ACHN (cell line): Measurements from ENCODE around the gene TLE3.

Experiments used
- DNase-seq: peaks from one replicate; pipeline ENCODE4 v3.0.0-alpha.2; 2015
- in situ Hi-C: cut with HindIII; loops from 2 replicates; pipeline ENCODE4 v1.10.0; 2017; ENCODE audit warnings: low sequenced_read_pairs, low pct_ligation_motif_present, low pct_unique_long_range_greater_than_20kb

TLE3 gene

GRCh38 chr15:70071799-70072198 lies 25.9 kb downstream of the TLE3 start:
- in situ Hi-C loops, result no loop called here
- no peak for DNase-seq

- in situ Hi-C loops, result no loop called here
- DNase-seq, result no peak
Measured at GRCh38 chr15:70069716-70070115, 28.0 kb downstream of the TLE3 start.

- in situ Hi-C loops, result no loop called here
Measured at GRCh38 chr15:70068783-70069565, 28.7 kb downstream of the TLE3 start.

GRCh38 chr15:70067681-70068080 lies 30.0 kb downstream of the TLE3 start:
- in situ Hi-C loops, result no loop called here
- no peak for DNase-seq

More at GRCh38 chr15:70068783-70069565, 28.7 kb downstream of the TLE3 start:
- DNase-seq, result no peak

GRCh38 chr15:70067011-70067410 lies 30.7 kb downstream of the TLE3 start:
- in situ Hi-C loops, result no loop called here

DNA sequence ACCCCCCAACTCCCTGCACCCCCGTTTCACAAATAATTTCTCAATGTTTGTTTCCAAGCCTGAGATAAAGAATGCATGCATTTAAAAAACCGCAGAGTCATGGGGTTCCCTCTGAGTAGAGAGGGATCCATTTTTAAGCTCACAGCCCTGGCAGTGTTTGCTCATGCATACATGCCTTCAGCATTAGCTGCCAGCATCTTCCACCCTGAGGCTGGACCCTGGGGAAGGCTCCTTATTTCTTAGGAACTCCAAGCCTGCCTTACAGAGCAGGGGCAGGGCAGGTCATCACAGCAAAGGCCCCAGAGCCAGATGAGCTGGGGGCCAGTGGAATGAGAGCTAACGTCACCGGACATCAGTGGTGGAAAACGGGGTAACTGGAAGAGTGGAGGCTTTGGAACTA lies 31.3 kb downstream of the TLE3 start:
- no peak for DNase-seq
- in situ Hi-C loops, result no loop called here

More at GRCh38 chr15:70067011-70067410, 30.7 kb downstream of the TLE3 start:
- DNase-seq, result no peak

GRCh38 chr15:70066004-70066403 lies 31.7 kb downstream of the TLE3 start:
- in situ Hi-C loops, result no loop called here
- DNase-seq, result no peak

- DNase-seq, result no peak
- in situ Hi-C loops, result no loop called here
Measured at GRCh38 chr15:70065006-70065722, 32.6 kb downstream of the TLE3 start.

DNA sequence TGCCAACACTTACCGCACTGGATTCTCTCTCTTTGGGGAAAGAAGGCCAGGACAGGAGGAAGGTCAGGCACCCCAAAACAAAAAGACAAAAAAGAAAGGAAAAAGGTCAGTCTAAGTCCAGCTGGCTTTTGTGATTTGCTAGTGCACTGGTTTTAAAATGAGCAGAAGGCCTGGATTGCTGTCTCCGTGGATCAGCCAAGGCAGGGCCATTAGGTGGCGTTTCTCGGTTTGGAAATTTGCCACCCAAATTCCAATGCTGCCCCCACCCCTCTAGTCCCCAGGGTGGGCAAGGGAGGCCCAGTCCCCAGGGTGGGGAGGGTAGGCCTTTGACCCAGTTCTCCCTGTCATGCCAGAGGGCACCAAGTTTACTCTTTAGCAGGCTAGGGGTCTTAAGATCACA lies 33.3 kb downstream of the TLE3 start:
- DNase-seq, result no peak
- in situ Hi-C loops, result no loop called here

DNA sequence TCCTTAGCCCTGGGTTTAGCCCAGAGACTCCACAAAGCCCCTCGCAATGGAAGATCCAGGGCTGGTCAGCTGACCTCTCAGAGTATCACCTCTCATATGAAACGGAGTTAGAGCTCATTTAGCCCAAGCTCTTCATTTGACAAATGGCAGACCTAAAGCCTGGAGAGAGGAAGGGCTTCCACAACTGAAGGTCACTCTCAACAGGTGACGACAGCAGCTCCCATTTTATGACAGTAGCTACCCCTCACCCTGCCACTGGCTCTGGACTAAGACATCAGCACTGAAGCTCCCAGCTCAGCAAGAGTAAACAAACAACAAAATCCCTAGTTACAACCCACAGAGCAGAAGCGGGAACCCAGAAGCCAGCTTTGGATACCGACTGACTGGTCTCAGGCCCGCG lies 33.7 kb downstream of the TLE3 start:
- DNase-seq, result no peak
- in situ Hi-C loops, result no loop called here

DNA sequence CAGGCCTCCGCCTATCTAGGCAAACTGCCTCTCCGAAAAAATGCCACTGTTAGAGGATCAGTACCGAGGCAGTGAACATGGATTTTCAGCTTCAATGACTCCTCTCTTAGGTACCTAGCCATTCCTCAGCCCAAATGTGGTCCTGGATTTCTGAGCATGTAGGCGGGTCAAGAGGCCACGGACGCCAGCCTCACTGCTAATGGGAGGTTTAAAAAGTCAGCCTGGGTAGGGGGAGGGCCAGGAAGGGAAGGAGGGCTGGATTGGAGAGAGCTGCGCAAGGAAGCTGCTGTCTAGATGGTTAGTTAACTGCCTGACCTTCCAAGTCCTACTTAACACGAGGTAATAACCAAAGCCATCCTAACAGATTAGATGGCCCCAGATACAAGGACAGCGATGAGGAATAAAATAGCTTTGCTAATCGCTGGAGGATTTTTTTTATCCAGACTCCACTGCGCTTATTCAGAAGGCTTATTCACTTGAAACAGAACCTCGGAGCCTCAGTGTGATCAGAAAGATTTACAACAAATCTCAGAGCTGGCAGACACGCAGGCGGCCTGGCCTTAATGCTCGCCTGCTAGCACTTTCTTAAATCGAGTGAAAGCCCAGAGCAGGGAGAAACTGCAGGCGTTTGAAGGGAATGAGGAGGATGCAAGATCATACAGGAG lies 34.3 kb downstream of the TLE3 start:
- DNase-seq, result no peak
- in situ Hi-C loops, result no loop called here

DNA sequence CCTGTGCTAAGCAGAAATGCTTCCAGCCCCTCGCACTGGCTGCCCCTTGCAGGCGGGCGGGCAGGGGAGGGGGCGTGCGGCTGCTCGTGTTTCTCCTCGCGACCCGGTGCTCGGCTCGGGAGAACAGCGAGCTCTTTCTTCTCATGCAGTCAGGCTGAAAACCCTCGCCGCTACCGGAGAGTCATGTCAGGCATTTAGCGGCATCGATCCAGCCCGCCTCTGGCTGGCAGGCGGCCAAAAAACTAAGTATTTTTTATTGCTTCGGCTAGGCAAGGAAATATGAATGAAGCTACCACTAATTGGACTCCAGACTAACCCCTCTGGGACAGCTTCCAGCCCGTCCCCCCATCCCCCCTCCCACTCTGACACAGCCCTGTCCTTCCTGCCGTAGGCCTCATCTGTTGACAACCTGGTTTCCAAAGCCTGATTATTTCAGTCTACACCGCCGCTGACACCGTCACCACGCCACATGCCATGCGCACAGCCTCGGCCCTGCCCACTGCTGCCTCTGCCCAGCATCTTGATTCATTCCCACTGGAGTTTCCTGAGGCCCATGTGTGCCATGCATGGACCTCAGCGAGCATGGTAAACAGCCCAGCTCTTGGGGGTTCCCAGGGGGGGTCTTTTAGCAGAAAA lies 35.3 kb downstream of the TLE3 start:
- no peak for DNase-seq
- in situ Hi-C loops, result no loop called here

- DNase-seq, result no peak
- in situ Hi-C loops, result no loop called here
Measured at GRCh38 chr15:70061696-70062270, 35.9 kb downstream of the TLE3 start.

GRCh38 chr15:70060993-70061305 lies 36.8 kb downstream of the TLE3 start:
- DNase-seq, result no peak
- in situ Hi-C loops, result no loop called here

DNA sequence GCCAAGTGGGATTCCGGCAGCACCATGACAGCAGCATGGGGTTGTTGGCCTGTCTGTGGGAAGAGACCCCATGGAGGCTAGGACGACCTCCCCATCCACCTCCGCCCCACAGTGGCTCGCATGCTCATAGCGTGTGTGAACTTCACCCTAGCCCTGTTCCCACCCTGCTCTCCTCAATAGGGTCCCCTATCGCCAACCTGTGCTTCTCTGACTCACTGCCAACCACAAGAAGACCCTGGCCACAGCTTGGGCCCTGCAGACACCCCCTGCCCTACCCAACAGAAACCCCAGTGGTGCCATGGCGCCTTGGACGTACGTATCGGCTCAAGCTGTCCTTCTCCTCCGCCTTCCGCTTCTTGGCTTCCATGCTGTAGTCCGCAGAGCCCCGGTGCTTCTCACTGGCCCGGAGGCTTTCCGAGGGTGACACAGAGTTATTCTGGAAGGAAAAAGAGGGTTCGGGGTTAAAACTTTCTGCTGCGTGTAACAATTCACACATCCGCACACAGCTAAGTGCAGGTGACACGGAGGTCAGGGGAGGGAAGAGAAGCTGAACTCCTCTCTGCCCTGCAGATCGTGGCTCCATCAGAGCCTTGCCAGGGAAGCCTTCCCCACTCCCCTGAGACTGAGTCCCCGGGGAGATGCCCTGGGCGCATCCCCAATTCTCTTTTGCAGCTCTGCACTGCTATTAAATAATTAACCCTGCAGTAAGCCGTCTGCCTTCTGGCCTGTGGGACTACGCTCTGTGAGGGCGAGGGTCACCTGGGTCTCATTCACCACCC lies 37.3 kb downstream of the TLE3 start:
- in situ Hi-C loops, result no loop called here
- no peak for DNase-seq

DNA sequence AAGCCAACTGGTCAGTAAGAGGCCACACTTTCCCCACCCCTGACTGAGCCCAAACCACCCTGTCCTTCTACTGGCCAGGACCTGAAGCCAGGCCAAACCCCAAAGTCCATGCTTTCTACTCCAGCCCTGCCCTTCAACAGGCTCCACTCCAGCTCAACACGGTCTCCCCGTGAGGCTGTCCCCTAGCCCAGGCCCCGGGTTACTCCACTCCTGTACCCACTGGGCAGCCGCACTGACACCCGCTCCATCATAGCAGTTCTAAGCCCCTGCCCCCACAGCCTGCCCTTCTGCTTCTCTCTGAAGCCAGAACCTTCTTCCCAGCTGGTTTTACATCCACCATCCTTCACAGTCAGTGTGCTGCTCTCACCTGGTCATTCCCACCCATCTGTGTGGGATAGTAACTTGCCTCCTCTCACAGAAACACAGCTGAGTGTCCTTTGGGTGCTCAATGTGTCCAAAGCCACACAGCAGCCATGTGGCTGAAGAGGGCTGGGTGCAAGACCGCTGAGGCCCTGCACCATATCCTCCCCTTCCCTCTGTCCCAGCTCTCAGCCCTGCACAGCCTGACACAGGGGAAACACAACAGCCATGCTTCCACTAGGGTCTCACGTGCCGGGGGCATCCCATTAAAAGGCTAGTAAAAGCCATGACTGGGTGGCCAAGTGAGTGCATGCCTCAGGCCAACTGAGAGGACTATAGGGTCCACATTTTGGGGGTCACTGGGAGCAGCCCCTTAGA lies 38.1 kb downstream of the TLE3 start:
- in situ Hi-C loops, result no loop called here
- DNase-seq, result no peak

- no peak for DNase-seq
- in situ Hi-C loops, result no loop called here
Measured at GRCh38 chr15:70058642-70059360, 38.9 kb downstream of the TLE3 start.
